IMR-90 (cell line): ENCODE measurements around the gene NDUFB2. TPM values are rescaled to one million over a fixed set of nuclear protein-coding genes. Genes with fewer than 3 reads are reported as not detected.
"Not testable (repeated sequence)": the region's sequence is repeated elsewhere in the genome, so short reads cannot be mapped to it uniquely, and the experiment has no call there.

Experiments
- ATAC-seq: fragments of 200-7000 bp; cut with Tn5 transposase; 2 replicates; pipeline ENCODE4 v1.9.1; 2020; ENCODE audit warnings: low read depth, mild to moderate bottlenecking, moderate library complexity
- BruUV-seq: library from RNA; stranded (reverse); fragments of 400-500 nt; replicated peaks from 2 replicates; lab custom pipeline; 2021; lab: Mats Ljungman, UMichigan
- CTCF ChIA-PET: fragments of 300-600 bp; formaldehyde crosslinking; extraction: SDS; loops from one replicate; lab custom pipeline; 2021; ENCODE audit warnings: antibody characterized with exemption; lab: Yijun Ruan, JAX
- POLR2A ChIA-PET: fragments of 300-600 bp; sonication (Branson Sonifier 250); formaldehyde crosslinking; loops from one replicate; lab custom pipeline; 2022; ENCODE audit warnings: antibody characterized with exemption; ENCODE audit not compliant: unreplicated experiment; lab: Charles Lee
- DNase-seq: peaks from one replicate; pipeline ENCODE4 v3.0.0; 2013
- H2AFZ ChIP-seq: replicated peaks from 2 replicates; pipeline ENCODE3; 2013; ENCODE audit warnings: low read length, mild to moderate bottlenecking; ENCODE audit not compliant: poor library complexity
- H2AK5ac ChIP-seq: 2 replicates; pipeline ENCODE4 v1.6.1; 2013; ENCODE audit warnings: low read depth, low read length, inconsistent platforms
- H2AK9ac ChIP-seq: replicated peaks from 2 replicates; pipeline ENCODE3; 2013; ENCODE audit warnings: mild to moderate bottlenecking, low read depth, low read length, moderate library complexity; ENCODE audit not compliant: poor library complexity
- H2BK120ac ChIP-seq: 2 replicates; pipeline ENCODE4 v1.6.1; 2013; ENCODE audit warnings: low read depth, low read length, inconsistent platforms
- H2BK15ac ChIP-seq: 3 replicates; pipeline ENCODE4 v1.6.1; 2013; ENCODE audit warnings: low read depth, low read length, inconsistent platforms
- H2BK20ac ChIP-seq: 2 replicates; pipeline ENCODE4 v1.6.1; 2013; ENCODE audit warnings: low read depth, mild to moderate bottlenecking, inconsistent platforms, low read length, moderate library complexity
- H2BK5ac ChIP-seq: 2 replicates; pipeline ENCODE4 v1.6.1; 2013; ENCODE audit warnings: mild to moderate bottlenecking, low read depth, low read length, inconsistent platforms; ENCODE audit not compliant: poor library complexity, severe bottlenecking
- H3K14ac ChIP-seq: replicated peaks from 2 replicates; pipeline ENCODE4 v1.6.1; 2013; ENCODE audit warnings: low read depth, low read length, inconsistent platforms
- H3K18ac ChIP-seq: 2 replicates; pipeline ENCODE4 v1.6.1; 2013; ENCODE audit warnings: low read depth, low read length, control low read depth
- H3K23ac ChIP-seq: 2 replicates; pipeline ENCODE4 v1.6.1; 2013; ENCODE audit warnings: low read depth, low read length, inconsistent platforms
- H3K27ac ChIP-seq: 2 replicates; pipeline ENCODE4 v1.5.1; 2013; ENCODE audit warnings: mild to moderate bottlenecking, control low read depth, low read length; ENCODE audit not compliant: insufficient read depth
- H3K27me3 ChIP-seq: 2 replicates; pipeline ENCODE4 v1.6.1; 2013; ENCODE audit warnings: low read length; ENCODE audit not compliant: control insufficient read depth, insufficient read depth
- H3K36me3 ChIP-seq: 2 replicates; pipeline ENCODE4 v1.6.1; 2013; ENCODE audit warnings: low read length, mixed read lengths; ENCODE audit not compliant: control insufficient read depth, insufficient read depth
- H3K4ac ChIP-seq: 2 replicates; pipeline ENCODE4 v1.6.1; 2013; ENCODE audit warnings: low read depth, low read length, inconsistent platforms
- H3K4me1 ChIP-seq: 2 replicates; pipeline ENCODE4 v1.6.1; 2013; ENCODE audit warnings: low read length, mixed read lengths; ENCODE audit not compliant: control insufficient read depth, insufficient read depth
- H3K4me2 ChIP-seq: 2 replicates; pipeline ENCODE4 v1.6.1; 2013; ENCODE audit warnings: low read depth, mild to moderate bottlenecking, control low read depth, low read length, moderate library complexity
- H3K4me3 ChIP-seq: 2 replicates; pipeline ENCODE4 v1.5.1; 2013; ENCODE audit warnings: low read depth, mild to moderate bottlenecking, control low read depth, low read length, moderate library complexity; ENCODE audit not compliant: insufficient read depth
- H3K56ac ChIP-seq: 2 replicates; pipeline ENCODE4 v1.6.1; 2013; ENCODE audit warnings: low read length, inconsistent platforms; ENCODE audit not compliant: insufficient read depth; ENCODE audit errors: extremely low read depth
- H3K79me1 ChIP-seq, 2 experiments: 2 replicates each; pipeline ENCODE4 v1.6.1; 2013; ENCODE audit warnings: low read length in 2 of 2, inconsistent platforms in 1 of 2, low read depth in 1 of 2
- H3K9ac ChIP-seq: 2 replicates; pipeline ENCODE4 v1.6.1; 2013; ENCODE audit warnings: low read depth, low read length, control low read depth
- H3K9me1 ChIP-seq: 2 replicates; pipeline ENCODE4 v1.6.1; 2013; ENCODE audit warnings: low read length, inconsistent platforms; ENCODE audit not compliant: insufficient read depth
- H3K9me3 ChIP-seq: 2 replicates; pipeline ENCODE4 v1.6.1; 2013; ENCODE audit warnings: low read length; ENCODE audit not compliant: control insufficient read depth, insufficient read depth
- H4K20me1 ChIP-seq: 2 replicates; pipeline ENCODE4 v1.6.1; 2013; ENCODE audit warnings: low read length, inconsistent platforms; ENCODE audit not compliant: insufficient read depth
- H4K5ac ChIP-seq: 2 replicates; pipeline ENCODE4 v1.6.1; 2013; ENCODE audit warnings: mild to moderate bottlenecking, low read depth, low read length, control low read depth
- H4K8ac ChIP-seq, 2 experiments: 2 replicates each; pipeline ENCODE4 v1.6.1; 2013; ENCODE audit warnings: low read depth in 2 of 2, low read length in 2 of 2, control low read depth in 1 of 2, inconsistent platforms in 1 of 2
- H4K91ac ChIP-seq: 2 replicates; pipeline ENCODE4 v1.6.1; 2013; ENCODE audit warnings: low read depth, low read length, inconsistent platforms; ENCODE audit not compliant: insufficient read depth
- MAFK ChIP-seq: IDR thresholded peaks from 2 replicates; pipeline ENCODE4 v1.6.1; 2012; ENCODE audit warnings: low read depth, low read length, improper control_type of control experiment
- POLR2A ChIP-seq: IDR thresholded peaks from 2 replicates; pipeline ENCODE4 v1.6.1; 2012; ENCODE audit warnings: mild to moderate bottlenecking, low read depth, low read length
- RFX5 ChIP-seq: IDR thresholded peaks from 2 replicates; pipeline ENCODE4 v1.8.0; 2012; ENCODE audit warnings: low read depth, mild to moderate bottlenecking, low read length, moderate library complexity
- WGBS, 2 experiments: methylation state at CpG; one replicate each; pipeline versions ENCODE4 v1.1.5 to v1.1.7; 2013; ENCODE audit warnings: missing lambda C conversion rate in 2 of 2; ENCODE audit not compliant: insufficient read length in 1 of 2; ENCODE audit errors: extremely low coverage in 2 of 2; 5-methylcytosine and 5-hydroxymethylcytosine counted together
- dilution Hi-C: fragments of 300-500 bp; cut with HindIII; formaldehyde crosslinking; loops from one replicate; pipeline ENCODE4 v1.14.3; 2018; ENCODE audit warnings: low sequenced_read_pairs; ENCODE audit not compliant: unreplicated experiment
- in situ Hi-C: fragments of 300-500 bp; cut with MboI; formaldehyde crosslinking; loops from 3 replicates; pipeline ENCODE4 v1.14.3; 2019; ENCODE audit warnings: low sequenced_read_pairs, inconsistent platforms, mixed read lengths
- intact Hi-C: fragments of 100-400 bp; cut with micrococcal nuclease; formaldehyde crosslinking; loops from 2 replicates; pipeline ENCODE4 v1.10.0; 2022
- polyA plus RNA-seq, 3 experiments: library from polyadenylated mRNA; depleted of rRNA; stranded (reverse); fragments of >200 nt; gene quantifications; 2 replicates each; pipeline ENCODE4 v1.2.3, GENCODE V29; 2012; ENCODE audit warnings: low replicate concordance in 1 of 3
- total RNA-seq: library from RNA; depleted of rRNA; stranded (reverse); fragments of >200 nt; gene quantifications from 2 replicates; pipeline ENCODE4 v1.2.3, GENCODE V29; 2012

The NDUFB2 gene
- total and polyA plus RNA-seq, 2 of the 4 experiments (the other 2 are of a cell fraction) = 81.7 to 143 TPM

DNA sequence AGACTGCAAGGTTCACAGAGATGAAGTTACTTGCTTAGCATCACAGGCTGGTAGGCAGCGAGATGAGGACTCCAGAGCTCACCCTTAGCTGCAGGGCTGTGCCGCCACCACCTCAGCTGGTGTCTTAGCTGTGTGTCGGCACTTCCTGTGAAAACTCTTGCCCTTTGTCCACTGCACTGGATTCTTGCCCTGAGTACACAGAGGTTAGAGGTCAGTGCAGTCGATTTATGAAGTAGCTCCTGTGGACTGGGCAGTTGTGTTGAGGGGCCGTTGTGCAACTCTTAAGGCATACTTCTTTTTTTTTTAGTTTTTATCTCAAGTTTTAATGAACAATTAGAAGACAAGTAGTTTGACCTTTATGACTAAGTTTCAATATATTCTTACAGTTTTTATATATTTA lies 10.6 kb downstream of the NDUFB2 start:
- no peak overlapping the region for H2AFZ ChIP-seq
- H3K18ac ChIP-seq = no peak overlapping the region
- no peak overlapping the region for H3K9ac ChIP-seq
- H2BK120ac ChIP-seq = no peak overlapping the region
- no peak overlapping the region for H2BK15ac ChIP-seq
- no peak overlapping the region for H3K27ac ChIP-seq
- H3K23ac ChIP-seq = no peak overlapping the region
- no peaks in the 10 kb centered on the region for H3K9me3 ChIP-seq
- H3K4me2 ChIP-seq = no peak overlapping the region
- in situ Hi-C loops (no loop called here), dilution Hi-C loops (no loop called here), intact Hi-C loops (no loop called here)
- DNase-seq (no peak), ATAC-seq (no peak)
- no peak overlapping the region for H2BK5ac ChIP-seq
- peaks cover 26% of the 10 kb centered on the region for H3K36me3 ChIP-seq
- no peaks in the 10 kb centered on the region for H3K4me1 ChIP-seq
- no peaks in the 10 kb centered on the region for H3K27me3 ChIP-seq
- H4K8ac ChIP-seq = no peak overlapping the region
- H4K5ac ChIP-seq = no peak overlapping the region
- H4K91ac ChIP-seq = no peak overlapping the region
- no peak overlapping the region for H2BK20ac ChIP-seq
- H4K20me1 ChIP-seq = 0 out of 2 replicates have a peak, but pooled peaks cover 4% of the 10 kb centered on the region
- H3K4ac ChIP-seq = no peak overlapping the region
- H2AK5ac ChIP-seq = no peak overlapping the region; the same call in 1 of the 2 replicates
- ChIA-PET POLR2A (interaction anchor here (0.5 kb wide), 1 partner anchor 66 kb away, joined by 3 read pairs; the partner anchor contains the start of gene DENND2A), CTCF (no interaction called here)
- BruUV-seq = no TSS peak
- peaks cover 6 to 19% of the 10 kb centered on the region in 2 experiments; a peak in 2 of 4 replicates for H3K79me1 ChIP-seq
- no peak overlapping the region for H3K56ac ChIP-seq
- H3K9me1 ChIP-seq = no peaks in the 10 kb centered on the region
- H3K4me3 ChIP-seq = no peak overlapping the region
- 100% methylated on average over 2 of the region's 5 CpGs; no CpG with 5 or more reads in 1 of the 2 experiments for WGBS, 2 experiments
- TF ChIP-seq MAFK (no peak), POLR2A (no peak), RFX5 (no peak)
- no peak overlapping the region for H3K14ac ChIP-seq
- peak overlapping the region; percentile 42 for H2AK9ac ChIP-seq

DNA sequence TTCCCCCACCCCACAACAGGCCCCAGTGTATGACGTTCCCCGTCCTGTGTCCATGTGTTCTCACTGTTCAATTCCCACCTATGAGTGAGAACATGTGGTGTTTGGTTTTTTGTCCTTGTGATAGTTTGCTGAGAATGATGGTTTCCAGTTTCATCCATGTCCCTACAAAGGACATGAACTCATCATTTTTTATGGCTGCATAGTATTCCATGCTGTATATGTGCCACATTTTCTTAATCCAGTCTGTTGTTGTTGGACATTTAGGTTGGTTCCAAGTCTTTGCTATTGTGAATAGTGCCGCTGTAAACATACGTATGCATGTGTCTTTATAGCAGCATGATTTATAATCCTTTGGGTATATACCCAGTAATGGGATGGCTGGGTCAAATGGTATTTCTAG lies 12.3 kb downstream of the NDUFB2 start:
- no CpG with 5 or more reads among the region's 4 CpGs for WGBS, 2 experiments
- H2BK120ac ChIP-seq, H2AK9ac ChIP-seq, dilution Hi-C loops, DNase-seq, H2AFZ ChIP-seq, H3K9me1 ChIP-seq, H3K27ac ChIP-seq, ATAC-seq, BruUV-seq, H3K27me3 ChIP-seq, H4K8ac ChIP-seq, H3K4ac ChIP-seq, H3K18ac ChIP-seq, H3K23ac ChIP-seq, H4K5ac ChIP-seq, CTCF ChIA-PET, H3K79me1 ChIP-seq, H4K91ac ChIP-seq, H3K4me3 ChIP-seq, intact Hi-C loops, H3K56ac ChIP-seq, H3K4me2 ChIP-seq, H3K9ac ChIP-seq, H3K4me1 ChIP-seq, POLR2A ChIA-PET, H4K20me1 ChIP-seq, H2BK15ac ChIP-seq, H3K9me3 ChIP-seq, H2BK5ac ChIP-seq, in situ Hi-C loops, H3K14ac ChIP-seq, H2AK5ac ChIP-seq, H2BK20ac ChIP-seq: not testable (repeated sequence)
- H3K36me3 ChIP-seq = peaks cover 21% of the 10 kb centered on the region
